ENCODE data around the gene ZNRF3.

GRCh38 chr22:29006346-29006745, 123.0 kb downstream of the ZNRF3 start:
- TF ChIP-seq, protein P1, sequence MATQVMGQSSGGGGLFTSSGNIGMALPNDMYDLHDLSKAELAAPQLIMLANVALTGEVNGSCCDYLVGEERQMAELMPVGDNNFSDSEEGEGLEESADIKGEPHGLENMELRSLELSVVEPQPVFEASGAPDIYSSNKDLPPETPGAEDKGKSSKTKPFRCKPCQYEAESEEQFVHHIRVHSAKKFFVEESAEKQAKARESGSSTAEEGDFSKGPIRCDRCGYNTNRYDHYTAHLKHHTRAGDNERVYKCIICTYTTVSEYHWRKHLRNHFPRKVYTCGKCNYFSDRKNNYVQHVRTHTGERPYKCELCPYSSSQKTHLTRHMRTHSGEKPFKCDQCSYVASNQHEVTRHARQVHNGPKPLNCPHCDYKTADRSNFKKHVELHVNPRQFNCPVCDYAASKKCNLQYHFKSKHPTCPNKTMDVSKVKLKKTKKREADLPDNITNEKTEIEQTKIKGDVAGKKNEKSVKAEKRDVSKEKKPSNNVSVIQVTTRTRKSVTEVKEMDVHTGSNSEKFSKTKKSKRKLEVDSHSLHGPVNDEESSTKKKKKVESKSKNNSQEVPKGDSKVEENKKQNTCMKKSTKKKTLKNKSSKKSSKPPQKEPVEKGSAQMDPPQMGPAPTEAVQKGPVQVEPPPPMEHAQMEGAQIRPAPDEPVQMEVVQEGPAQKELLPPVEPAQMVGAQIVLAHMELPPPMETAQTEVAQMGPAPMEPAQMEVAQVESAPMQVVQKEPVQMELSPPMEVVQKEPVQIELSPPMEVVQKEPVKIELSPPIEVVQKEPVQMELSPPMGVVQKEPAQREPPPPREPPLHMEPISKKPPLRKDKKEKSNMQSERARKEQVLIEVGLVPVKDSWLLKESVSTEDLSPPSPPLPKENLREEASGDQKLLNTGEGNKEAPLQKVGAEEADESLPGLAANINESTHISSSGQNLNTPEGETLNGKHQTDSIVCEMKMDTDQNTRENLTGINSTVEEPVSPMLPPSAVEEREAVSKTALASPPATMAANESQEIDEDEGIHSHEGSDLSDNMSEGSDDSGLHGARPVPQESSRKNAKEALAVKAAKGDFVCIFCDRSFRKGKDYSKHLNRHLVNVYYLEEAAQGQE (IDR thresholded peaks at IDR 0.05; ENCODE audit: low read depth) = no peak
- no peak for TF ChIP-seq YY1 (IDR thresholded peaks at IDR 0.05; ENCODE audit: low read depth)
- TF ChIP-seq TEAD4 (IDR thresholded peaks at IDR 0.05) = no peak

All from Ishikawa (cell line).